H9 (cell line): ENCODE measurements around the gene POLL. TPM values are rescaled to one million over a fixed set of nuclear protein-coding genes. Genes with fewer than 3 reads are reported as not detected.

Experiments
- DNase-seq: peaks from one replicate; pipeline ENCODE4 v3.0.0-alpha.2; 2017
- H2AFZ ChIP-seq: one replicate; pipeline ENCODE4 v1.6.1; 2013; ENCODE audit warnings: mild to moderate bottlenecking, low read length, control low read depth, moderate library complexity
- H2AK5ac ChIP-seq: 2 replicates; pipeline ENCODE4 v1.6.1; 2013; ENCODE audit warnings: low read length, control low read depth, mixed read lengths; ENCODE audit not compliant: insufficient read length
- H2BK120ac ChIP-seq: one replicate; pipeline ENCODE4 v1.6.1; 2013; ENCODE audit warnings: low read depth, mild to moderate bottlenecking, low read length, control low read depth, inconsistent platforms; ENCODE audit not compliant: poor library complexity, severe bottlenecking
- H2BK12ac ChIP-seq: 2 replicates; pipeline ENCODE4 v1.6.1; 2013; ENCODE audit warnings: low read length, control low read depth, mixed read lengths, low read depth; ENCODE audit not compliant: insufficient read length
- H2BK15ac ChIP-seq: 2 replicates; pipeline ENCODE4 v1.6.1; 2013; ENCODE audit warnings: low read depth, low read length, control low read depth
- H2BK20ac ChIP-seq: one replicate; pipeline ENCODE4 v1.6.1; 2013; ENCODE audit warnings: low read depth, mild to moderate bottlenecking, low read length, control low read depth, inconsistent platforms; ENCODE audit not compliant: poor library complexity, severe bottlenecking
- H2BK5ac ChIP-seq: 2 replicates; pipeline ENCODE4 v1.6.1; 2013; ENCODE audit warnings: low read length, control low read depth, mixed read lengths; ENCODE audit not compliant: insufficient read length
- H3K14ac ChIP-seq: 2 replicates; pipeline ENCODE4 v1.6.1; 2013; ENCODE audit warnings: low read length, control low read depth; ENCODE audit not compliant: insufficient read depth
- H3K18ac ChIP-seq: 2 replicates; pipeline ENCODE4 v1.6.1; 2013; ENCODE audit warnings: low read depth, mild to moderate bottlenecking, mixed read lengths, low read length, control low read depth; ENCODE audit not compliant: insufficient read length
- H3K23ac ChIP-seq: 2 replicates; pipeline ENCODE4 v1.6.1; 2013; ENCODE audit warnings: low read length, control low read depth, mixed read lengths, low read depth; ENCODE audit not compliant: insufficient read length
- H3K23me2 ChIP-seq: 2 replicates; pipeline ENCODE4 v1.6.1; 2013; ENCODE audit warnings: low read depth, mild to moderate bottlenecking, mixed read lengths, low read length, control low read depth; ENCODE audit not compliant: insufficient read length, poor library complexity, severe bottlenecking
- H3K27ac ChIP-seq: 2 replicates; pipeline ENCODE4 v1.5.1; 2013; ENCODE audit warnings: low read length, control low read depth, mixed read lengths, low read depth; ENCODE audit not compliant: insufficient read length
- H3K27me3 ChIP-seq: 2 replicates; pipeline ENCODE4 v1.6.1; 2013; ENCODE audit warnings: low read length, control low read depth, inconsistent platforms; ENCODE audit not compliant: insufficient read depth
- H3K4ac ChIP-seq: 2 replicates; pipeline ENCODE4 v1.6.1; 2013; ENCODE audit warnings: low read depth, mild to moderate bottlenecking, control low read depth, inconsistent platforms, low read length, moderate library complexity
- H3K4me1 ChIP-seq: 2 replicates; pipeline ENCODE4 v1.6.1; 2013; ENCODE audit warnings: low read length, control low read depth, inconsistent platforms; ENCODE audit not compliant: insufficient read depth
- H3K4me2 ChIP-seq: 2 replicates; pipeline ENCODE4 v1.6.1; 2013; ENCODE audit warnings: low read length, control low read depth, mixed read lengths; ENCODE audit not compliant: insufficient read length, insufficient read depth
- H3K56ac ChIP-seq: 2 replicates; pipeline ENCODE4 v1.6.1; 2013; ENCODE audit warnings: low read depth, mild to moderate bottlenecking, mixed read lengths, low read length, control low read depth; ENCODE audit not compliant: insufficient read length
- H3K79me1 ChIP-seq: 2 replicates; pipeline ENCODE4 v1.6.1; 2013; ENCODE audit warnings: low read depth, mild to moderate bottlenecking, moderate library complexity, low read length, control low read depth, inconsistent platforms; ENCODE audit not compliant: insufficient read depth, poor library complexity, severe bottlenecking
- H3K79me2 ChIP-seq: 2 replicates; pipeline ENCODE4 v1.6.1; 2013; ENCODE audit warnings: low read length, control low read depth, inconsistent platforms; ENCODE audit not compliant: insufficient read depth
- H3K9ac ChIP-seq: 2 replicates; pipeline ENCODE4 v1.6.1; 2013; ENCODE audit warnings: low read length, control low read depth, mixed read lengths; ENCODE audit not compliant: insufficient read length; ENCODE audit errors: extremely low read depth
- H3K9me3 ChIP-seq: one replicate; pipeline ENCODE4 v1.6.1; 2013; ENCODE audit warnings: low read depth, low read length, inconsistent platforms; ENCODE audit not compliant: control insufficient read depth
- H3T11ph ChIP-seq: one replicate; pipeline ENCODE4 v1.6.1; 2013; ENCODE audit warnings: mild to moderate bottlenecking, low read length, control low read depth, inconsistent platforms
- H4K20me1 ChIP-seq: one replicate; pipeline ENCODE4 v1.6.1; 2013; ENCODE audit not compliant: control insufficient read depth, insufficient read length, insufficient read depth
- H4K5ac ChIP-seq: 2 replicates; pipeline ENCODE4 v1.6.1; 2013; ENCODE audit warnings: low read depth, mild to moderate bottlenecking, mixed read lengths, low read length, control low read depth; ENCODE audit not compliant: insufficient read length
- H4K8ac ChIP-seq: replicated peaks from 2 replicates; pipeline ENCODE4 v1.6.1; 2013; ENCODE audit warnings: low read length, control low read depth, mixed read lengths, low read depth; ENCODE audit not compliant: insufficient read length
- H4K91ac ChIP-seq: 2 replicates; pipeline ENCODE4 v1.6.1; 2013; ENCODE audit warnings: low read depth, mild to moderate bottlenecking, moderate library complexity, mixed read lengths, low read length, control low read depth; ENCODE audit not compliant: insufficient read length
- H3K27ac Mint-ChIP-seq, 3 experiments: 2 replicates in 2 of 3; 3 replicates in 1 of 3; pipeline ENCODE4 v1.8.0; 2020 to 2021; ENCODE audit warnings: mixed read lengths in 3 of 3, mild to moderate bottlenecking in 1 of 3, moderate library complexity in 1 of 3
- H3K27me3 Mint-ChIP-seq: 2 replicates; pipeline ENCODE4 v1.8.0; 2021; ENCODE audit warnings: low read depth, mild to moderate bottlenecking, moderate library complexity, mixed read lengths
- H3K36me3 Mint-ChIP-seq, 3 experiments: 2 replicates in 2 of 3; 3 replicates in 1 of 3; pipeline ENCODE4 v1.8.0; 2020 to 2021; ENCODE audit warnings: low read depth in 3 of 3, mixed read lengths in 3 of 3; ENCODE audit not compliant: insufficient read depth in 1 of 3
- H3K4me1 Mint-ChIP-seq, 2 experiments: 2 replicates each; pipeline ENCODE4 v1.8.0; 2020; ENCODE audit warnings: mixed read lengths in 2 of 2
- H3K4me3 Mint-ChIP-seq, 2 experiments: 2 replicates in 1 of 2; 3 replicates in 1 of 2; pipeline ENCODE4 v1.8.0; 2020 to 2021; ENCODE audit warnings: mild to moderate bottlenecking in 2 of 2, mixed read lengths in 2 of 2, moderate library complexity in 1 of 2
- H3K9me3 Mint-ChIP-seq, 2 experiments: 2 replicates in 1 of 2; 3 replicates in 1 of 2; pipeline ENCODE4 v1.8.0; 2020; ENCODE audit warnings: mild to moderate bottlenecking in 2 of 2, mixed read lengths in 2 of 2, moderate library complexity in 1 of 2
- WGBS: extraction: QIAGEN DNeasy Blood & Tissue Kit; methylation state at CpG from one replicate; pipeline ENCODE4 v1.1.7; 2013; ENCODE audit warnings: missing lambda C conversion rate, low lambda C conversion rate, mixed read lengths; ENCODE audit not compliant: insufficient read length; ENCODE audit errors: extremely low coverage; 5-methylcytosine and 5-hydroxymethylcytosine counted together
- total RNA-seq: library from RNA; stranded (reverse); gene quantifications from 2 replicates; pipeline ENCODE4 v1.2.1, GENCODE V29; 2021
- TF ChIP-seq, protein P1 (sequence below): fragments of 200-600 bp; sonication (generic); conservative IDR thresholded peaks from 3 replicates; pipeline ENCODE4 v1.8.0; 2021; ENCODE audit warnings: antibody characterized with exemption, mild to moderate bottlenecking

The POLL gene
- total RNA-seq, 1 experiment from 2014 or later: 30.8 TPM

DNA sequence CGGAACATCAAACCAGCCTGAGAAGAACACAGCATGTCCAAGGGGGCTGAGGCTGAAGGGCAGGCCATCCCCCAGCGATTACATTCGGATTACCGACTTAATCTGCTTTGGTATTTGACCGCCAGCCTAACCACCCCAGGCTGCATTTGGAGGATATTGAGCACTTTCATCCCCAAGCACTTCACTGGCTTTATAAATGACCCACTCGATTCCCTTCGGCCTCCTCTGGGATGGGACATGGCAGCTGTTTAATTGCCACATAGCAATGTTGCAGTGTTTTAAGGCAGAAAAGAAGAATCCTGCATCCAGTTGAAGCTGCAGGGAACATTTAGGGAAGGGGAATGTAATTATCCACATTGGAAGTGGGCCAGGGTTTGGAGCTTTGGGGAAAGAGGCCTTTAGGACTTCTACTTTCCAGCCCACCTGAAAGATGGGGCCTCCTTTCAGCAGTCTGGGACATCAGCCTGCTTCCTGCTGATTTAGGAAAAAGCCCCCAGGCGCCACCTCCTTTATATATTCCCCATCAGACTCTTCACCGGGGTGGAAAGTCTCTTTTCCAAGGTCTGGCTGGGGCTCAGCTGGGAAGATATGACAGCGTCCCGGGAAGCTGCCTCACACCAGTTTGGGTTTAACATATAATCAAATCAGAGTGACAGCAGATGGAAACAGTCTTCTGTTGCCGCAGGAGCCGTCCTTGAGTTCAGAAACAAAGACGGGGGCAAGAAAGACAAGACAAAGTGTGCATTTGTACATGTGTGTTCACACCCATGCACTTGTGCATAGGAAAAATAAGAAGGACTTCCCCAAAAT lies 9.2 kb upstream of the POLL start:
- Histone ChIP-seq H2BK5ac (no peak overlapping the region), H2BK12ac (no peak overlapping the region), H4K91ac (no peak overlapping the region), H2AFZ (no peak overlapping the region), H3K18ac (no peak overlapping the region), H3K27me3 (no peaks in the 10 kb centered on the region), H3K4me1 (no peaks in the 10 kb centered on the region), H4K5ac (no peak overlapping the region), H2BK120ac (no peak overlapping the region), H3K9me3 (no peaks in the 10 kb centered on the region), H4K20me1 (no peaks in the 10 kb centered on the region), H3K79me2 (no peaks in the 10 kb centered on the region), H3T11ph (no peak overlapping the region), H3K23ac (no peak overlapping the region), H3K56ac (no peak overlapping the region), H2BK15ac (no peak overlapping the region), H2AK5ac (no peak overlapping the region), H3K79me1 (no peaks in the 10 kb centered on the region), H3K27ac (no peak overlapping the region), H4K8ac (no peak overlapping the region), H3K4me2 (no peak overlapping the region), H3K14ac (no peak overlapping the region), H3K23me2 (no peaks in the 10 kb centered on the region), H3K9ac (no peak overlapping the region), H3K4ac (no peak overlapping the region), H2BK20ac (no peak overlapping the region)
- H3K36me3 Mint-ChIP-seq: no peaks in the 10 kb centered on the region; a peak in 1 of 7 replicates
- no peaks in the 10 kb centered on the region for H3K9me3 Mint-ChIP-seq
- no peak for DNase-seq
- H3K27ac Mint-ChIP-seq: no peak overlapping the region
- no CpG with 5 or more reads among the region's 14 CpGs for WGBS
- peaks cover 21 to 39% of the 10 kb centered on the region in 2 experiments for H3K4me1 Mint-ChIP-seq
- H3K27me3 Mint-ChIP-seq: no peaks in the 10 kb centered on the region; the same call in 1 of the 2 replicates
- TF ChIP-seq, protein P1, sequence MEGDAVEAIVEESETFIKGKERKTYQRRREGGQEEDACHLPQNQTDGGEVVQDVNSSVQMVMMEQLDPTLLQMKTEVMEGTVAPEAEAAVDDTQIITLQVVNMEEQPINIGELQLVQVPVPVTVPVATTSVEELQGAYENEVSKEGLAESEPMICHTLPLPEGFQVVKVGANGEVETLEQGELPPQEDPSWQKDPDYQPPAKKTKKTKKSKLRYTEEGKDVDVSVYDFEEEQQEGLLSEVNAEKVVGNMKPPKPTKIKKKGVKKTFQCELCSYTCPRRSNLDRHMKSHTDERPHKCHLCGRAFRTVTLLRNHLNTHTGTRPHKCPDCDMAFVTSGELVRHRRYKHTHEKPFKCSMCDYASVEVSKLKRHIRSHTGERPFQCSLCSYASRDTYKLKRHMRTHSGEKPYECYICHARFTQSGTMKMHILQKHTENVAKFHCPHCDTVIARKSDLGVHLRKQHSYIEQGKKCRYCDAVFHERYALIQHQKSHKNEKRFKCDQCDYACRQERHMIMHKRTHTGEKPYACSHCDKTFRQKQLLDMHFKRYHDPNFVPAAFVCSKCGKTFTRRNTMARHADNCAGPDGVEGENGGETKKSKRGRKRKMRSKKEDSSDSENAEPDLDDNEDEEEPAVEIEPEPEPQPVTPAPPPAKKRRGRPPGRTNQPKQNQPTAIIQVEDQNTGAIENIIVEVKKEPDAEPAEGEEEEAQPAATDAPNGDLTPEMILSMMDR: no peak
- H3K4me3 Mint-ChIP-seq: no peak overlapping the region
